B cell (primary cell): ENCODE results near the gene PIK3C3. TPM values are rescaled to one million over a fixed set of nuclear protein-coding genes. Genes with fewer than 3 reads are reported as not detected.

Experiments
- ATAC-seq: fragments of 200-7000 bp; cut with Tn5 transposase; one replicate; pipeline ENCODE4 v1.10.0; 2021; ENCODE audit warnings: low read depth, mild to moderate bottlenecking, moderate number of reproducible peaks, moderate library complexity
- CTCF ChIA-PET: fragments of 350-600 bp; sonication (Branson Sonifier 250); formaldehyde crosslinking; loops from one replicate; lab custom pipeline; 2021; ENCODE audit warnings: antibody characterized with exemption, inconsistent platforms; lab: Charles Lee
- POLR2A ChIA-PET: fragments of 350-600 bp; sonication (Branson Sonifier 250); formaldehyde crosslinking; loops from one replicate; lab custom pipeline; 2021; ENCODE audit warnings: antibody characterized with exemption; lab: Charles Lee
- DNase-seq: peaks from one replicate; pipeline ENCODE4 v3.0.0; 2013
- H2AFZ ChIP-seq: 2 replicates; pipeline ENCODE4 v1.6.1; 2012; ENCODE audit warnings: mild to moderate bottlenecking, low read depth, low read length; ENCODE audit not compliant: insufficient read depth, poor library complexity, severe bottlenecking
- H3K27ac ChIP-seq, 2 donors: 1 replicate in 1 of 2; 2 replicates in 1 of 2; pipeline ENCODE4 v1.5.1; 2012 to 2013; ENCODE audit warnings: low read length in 2 of 2, mild to moderate bottlenecking in 2 of 2, moderate library complexity in 1 of 2
- H3K27me3 ChIP-seq, 4 experiments: fragments of 200-600 bp in 1 of 4; sonication (generic) in 1 of 4; replicated peaks in 1 of 4; 1 replicate in 2 of 4; 2 replicates in 2 of 4; pipeline versions ENCODE4 v1.6.1 to v1.7.0; 2013 to 2016; ENCODE audit warnings: low read length in 3 of 4, mild to moderate bottlenecking in 2 of 4, mixed read lengths in 1 of 4, moderate library complexity in 1 of 4; ENCODE audit not compliant: insufficient read depth in 4 of 4, control insufficient read depth in 3 of 4; ENCODE audit errors: control extremely low read depth in 1 of 4
- H3K36me3 ChIP-seq, 2 experiments: replicated peaks in 1 of 2; 1 replicate in 1 of 2; 2 replicates in 1 of 2; pipeline versions ENCODE4 v1.6.1 to v1.7.1; 2013; ENCODE audit warnings: low read length in 1 of 2; ENCODE audit not compliant: insufficient read depth in 2 of 2, control insufficient read depth in 1 of 2; ENCODE audit errors: control extremely low read depth in 1 of 2, extremely low read depth in 1 of 2
- H3K4me1 ChIP-seq, 2 donors: fragments of 200-600 bp in 1 of 2; sonication (generic) in 1 of 2; 1 replicate in 1 of 2; 2 replicates in 1 of 2; pipeline versions ENCODE4 v1.5.1 to v1.6.1; 2013 to 2017; ENCODE audit warnings: low read length in 2 of 2; ENCODE audit not compliant: control insufficient read depth in 2 of 2, insufficient read depth in 2 of 2
- H3K4me2 ChIP-seq: replicated peaks from 2 replicates; pipeline ENCODE3; 2012; ENCODE audit warnings: mild to moderate bottlenecking, low read depth, low read length; ENCODE audit not compliant: poor library complexity, severe bottlenecking
- H3K4me3 ChIP-seq, 5 experiments: fragments of 200-600 bp in 1 of 5; sonication (generic) in 1 of 5; 1 replicate in 3 of 5; 2 replicates in 2 of 5; pipeline versions ENCODE4 v1.5.1 to v1.7.0; 2011 to 2016; ENCODE audit warnings: low read length in 4 of 5, mild to moderate bottlenecking in 4 of 5, low read depth in 2 of 5, control low read depth in 1 of 5, moderate library complexity in 1 of 5; ENCODE audit not compliant: insufficient read depth in 1 of 5; ENCODE audit errors: control extremely low read depth in 1 of 5, extremely low read depth in 1 of 5
- H3K79me2 ChIP-seq: fragments of 200-600 bp; sonication (generic); one replicate; pipeline ENCODE4 v1.6.0; 2016; ENCODE audit warnings: low read length; ENCODE audit not compliant: control insufficient read depth, insufficient read depth
- H3K9ac ChIP-seq: fragments of 200-600 bp; sonication (generic); 2 replicates; pipeline ENCODE4 v1.6.1; 2017; ENCODE audit warnings: mild to moderate bottlenecking, low read length, moderate library complexity
- H3K9me3 ChIP-seq, 3 donors: one replicate each; pipeline versions ENCODE4 v1.6.1 to v1.7.1; 2013; ENCODE audit warnings: low read length in 2 of 3; ENCODE audit not compliant: control insufficient read depth in 2 of 3, insufficient read depth in 1 of 3; ENCODE audit errors: control extremely low read depth in 1 of 3
- H4K20me1 ChIP-seq: 2 replicates; pipeline ENCODE4 v1.6.0; 2012; ENCODE audit warnings: mild to moderate bottlenecking, low read length; ENCODE audit not compliant: insufficient read depth, control insufficient read depth, poor library complexity, severe bottlenecking
- H3K27ac Mint-ChIP-seq: one replicate; pipeline ENCODE4 v1.8.0; 2021; ENCODE audit warnings: mixed read lengths
- H3K27me3 Mint-ChIP-seq: one replicate; pipeline ENCODE4 v1.8.0; 2021; ENCODE audit warnings: mixed read lengths
- H3K4me1 Mint-ChIP-seq: one replicate; pipeline ENCODE4 v1.8.0; 2021; ENCODE audit warnings: mixed read lengths
- H3K4me3 Mint-ChIP-seq: one replicate; pipeline ENCODE4 v1.8.0; 2021; ENCODE audit warnings: mixed read lengths
- H3K9me3 Mint-ChIP-seq: one replicate; pipeline ENCODE4 v1.8.0; 2022; ENCODE audit warnings: mixed read lengths; ENCODE audit not compliant: insufficient read depth
- CTCF ChIP-seq: fragments of 200-600 bp; IDR thresholded peaks from one replicate; pipeline ENCODE4 v1.8.0; 2022; ENCODE audit warnings: antibody characterized with exemption, mild to moderate bottlenecking
- EZH2 ChIP-seq: IDR thresholded peaks from 2 replicates; pipeline ENCODE4 v1.6.1; 2012; ENCODE audit warnings: borderline replicate concordance, low read depth, mild to moderate bottlenecking, moderate library complexity, low read length; ENCODE audit not compliant: insufficient read depth, poor library complexity, severe bottlenecking
- WGBS: methylation state at CpG from one replicate; pipeline ENCODE4 v1.1.5; 2013; ENCODE audit warnings: missing lambda C conversion rate; ENCODE audit not compliant: insufficient coverage; 5-methylcytosine and 5-hydroxymethylcytosine counted together
- intact Hi-C: fragments of 100-400 bp; cut with micrococcal nuclease; formaldehyde crosslinking; loops from one replicate; pipeline ENCODE4 v1.10.0; 2022
- polyA plus RNA-seq: library from polyadenylated mRNA; depleted of rRNA; stranded (reverse); fragments of >200 nt; gene quantifications from 2 replicates; pipeline ENCODE4 v1.2.3, GENCODE V29; 2012
- total RNA-seq, 2 donors: library from RNA; stranded (reverse); fragments of 120-200 nt in 1 of 2; gene quantifications; 1 replicate in 1 of 2; 2 replicates in 1 of 2; pipeline versions ENCODE4 v1.2.3 to v1.2.4, GENCODE V29; 2013 to 2022

The PIK3C3 gene
- total and polyA plus RNA-seq, 2 donors (not counting 1 experiment from before 2014, with no cell fraction given): 13.3 to 87.9 TPM

GRCh38 chr18:41966943-41967342 lies 11.9 kb downstream of the PIK3C3 start:
- 100% methylated on average over 1 of the region's 4 CpGs for WGBS
- Histone ChIP-seq H4K20me1 (peaks cover 33% of the 10 kb centered on the region), H3K79me2 (peaks cover 28% of the 10 kb centered on the region), H3K4me1 (no peaks in the 10 kb centered on the region), H3K9me3 (no peaks in the 10 kb centered on the region), H3K36me3 (peaks cover 1 to 58% of the 10 kb centered on the region in 2 experiments), H3K4me2 (no peak overlapping the region), H2AFZ (no peak overlapping the region), H3K9ac (no peak overlapping the region), H3K27ac (no peak overlapping the region), H3K27me3 (no peaks in the 10 kb centered on the region), H3K4me3 (no peak overlapping the region)
- intact Hi-C loops: no loop called here
- ATAC-seq (no peak), DNase-seq (no peak)
- Mint-ChIP-seq H3K9me3 (no peaks in the 10 kb centered on the region), H3K4me3 (no peak overlapping the region), H3K27ac (no peak overlapping the region), H3K4me1 (peaks cover 11% of the 10 kb centered on the region), H3K27me3 (no peaks in the 10 kb centered on the region)
- no peak for TF ChIP-seq CTCF
- TF ChIP-seq EZH2: no peak
- ChIA-PET POLR2A (no interaction called here), CTCF (no interaction called here)

GRCh38 chr18:41967680-41968079 lies 12.6 kb downstream of the PIK3C3 start:
- no peak overlapping the region for H3K9ac ChIP-seq
- Mint-ChIP-seq H3K27ac (no peak overlapping the region), H3K4me1 (peaks cover 16% of the 10 kb centered on the region), H3K9me3 (no peaks in the 10 kb centered on the region), H3K27me3 (no peaks in the 10 kb centered on the region), H3K4me3 (no peak overlapping the region)
- H3K9me3 ChIP-seq: no peaks in the 10 kb centered on the region
- no peak overlapping the region for H3K4me3 ChIP-seq
- H2AFZ ChIP-seq: no peak overlapping the region
- H4K20me1 ChIP-seq: peaks cover 27% of the 10 kb centered on the region
- H3K27me3 ChIP-seq: no peaks in the 10 kb centered on the region
- TF ChIP-seq CTCF (no peak), EZH2 (no peak)
- H3K79me2 ChIP-seq: peaks cover 21% of the 10 kb centered on the region
- H3K36me3 ChIP-seq: peaks cover 1 to 54% of the 10 kb centered on the region in 2 experiments
- H3K4me1 ChIP-seq: peaks cover 0 to 4% of the 10 kb centered on the region in 2 donors
- ATAC-seq: no peak
- POLR2A ChIA-PET: no interaction called here
- no peak overlapping the region for H3K4me2 ChIP-seq
- WGBS: 100% methylated on average over 2 of the region's 2 CpGs
- CTCF ChIA-PET: no interaction called here
- intact Hi-C loops: no loop called here
- DNase-seq: no peak
- H3K27ac ChIP-seq: no peak overlapping the region
